DOHH2 (cell line): ENCODE measurements around the gene RABEP1.
A peak's percentile ranks its signal among the peaks of the same experiment; 100 is the strongest.

Experiments used
- H3F3A ChIP-seq: fragments of 200-600 bp; sonication (generic), shearing (Covaris generic); 2 replicates; pipeline ENCODE4 v1.6.0; 2016; ENCODE audit warnings: antibody characterized with exemption, mild to moderate bottlenecking; ENCODE audit not compliant: control insufficient read depth, insufficient read depth
- H3K27ac ChIP-seq: fragments of 200-600 bp; sonication (generic); 2 replicates; pipeline ENCODE4 v1.5.1; 2014; ENCODE audit warnings: low read depth, mild to moderate bottlenecking, low read length, moderate library complexity
- H3K27me3 ChIP-seq: fragments of 200-600 bp; sonication (generic); 2 replicates; pipeline ENCODE4 v1.6.1; 2014; ENCODE audit warnings: mild to moderate bottlenecking, low read length, mixed read lengths; ENCODE audit not compliant: control insufficient read depth
- H3K36me3 ChIP-seq: fragments of 200-600 bp; sonication (generic); 2 replicates; pipeline ENCODE4 v1.6.1; 2014; ENCODE audit warnings: mild to moderate bottlenecking, low read length, moderate library complexity, mixed read lengths; ENCODE audit not compliant: control insufficient read depth
- H3K4me1 ChIP-seq: fragments of 200-600 bp; sonication (generic); 2 replicates; pipeline ENCODE4 v1.6.1; 2014; ENCODE audit warnings: mild to moderate bottlenecking, low read length, mixed read lengths; ENCODE audit not compliant: control insufficient read depth
- H3K4me2 ChIP-seq: fragments of 200-600 bp; sonication (generic); 2 replicates; pipeline ENCODE4 v1.6.0; 2014; ENCODE audit warnings: mild to moderate bottlenecking, low read length, moderate library complexity
- H3K4me3 ChIP-seq: fragments of 200-600 bp; sonication (generic); 2 replicates; pipeline ENCODE4 v1.5.1; 2014; ENCODE audit warnings: mild to moderate bottlenecking, low read length, mixed read lengths
- H3K79me2 ChIP-seq: fragments of 200-600 bp; sonication (generic); 2 replicates; pipeline ENCODE4 v1.6.1; 2014; ENCODE audit warnings: mild to moderate bottlenecking, low read length, mixed read lengths; ENCODE audit not compliant: control insufficient read depth
- H3K9me2 ChIP-seq: fragments of 200-600 bp; sonication (generic); replicated peaks from 2 replicates; pipeline ENCODE4 v1.6.1; 2014; ENCODE audit warnings: mild to moderate bottlenecking, low read length, mixed read lengths; ENCODE audit not compliant: control insufficient read depth
- H3K9me3 ChIP-seq: fragments of 200-600 bp; sonication (generic); 2 replicates; pipeline ENCODE4 v1.6.1; 2014; ENCODE audit warnings: antibody characterized with exemption, low read length, mixed read lengths; ENCODE audit not compliant: control insufficient read depth, insufficient read depth
- H4K20me1 ChIP-seq: fragments of 200-600 bp; sonication (generic); 2 replicates; pipeline ENCODE4 v1.6.0; 2014; ENCODE audit warnings: low read depth, mild to moderate bottlenecking, antibody characterized with exemption, low read length, moderate library complexity; ENCODE audit not compliant: control insufficient read depth, insufficient read depth
- CTCF ChIP-seq: fragments of 200-600 bp; sonication (generic); IDR thresholded peaks from one replicate; pipeline ENCODE4 v1.5.1; 2014; ENCODE audit warnings: antibody characterized with exemption, mild to moderate bottlenecking, low read depth, low read length; ENCODE audit not compliant: poor library complexity, severe bottlenecking
- EZH2phosphoT487 ChIP-seq: fragments of 200-600 bp; sonication (generic); IDR thresholded peaks from 2 replicates; pipeline ENCODE4 v1.6.1; 2017; ENCODE audit warnings: borderline replicate concordance, mild to moderate bottlenecking, antibody characterized with exemption, low read length, moderate library complexity, mixed read lengths

The RABEP1 gene

GRCh38 chr17:5272322-5272721, 9.8 kb upstream of the RABEP1 start:
- Histone ChIP-seq H3K79me2 (no peaks in the 10 kb centered on the region), H3K27ac (no peak overlapping the region), H3K36me3 (no peaks in the 10 kb centered on the region), H3K27me3 (peaks cover 3% of the 10 kb centered on the region; the same call in 1 of the 2 replicates), H3K9me2 (no peaks in the 10 kb centered on the region), H3F3A (no peaks in the 10 kb centered on the region; the same call in 1 of the 2 replicates), H3K4me3 (no peak overlapping the region), H3K4me1 (no peaks in the 10 kb centered on the region), H3K4me2 (no peak overlapping the region), H3K9me3 (no peaks in the 10 kb centered on the region), H4K20me1 (no peaks in the 10 kb centered on the region)
- TF ChIP-seq CTCF: no peak
- TF ChIP-seq EZH2phosphoT487: no peak

GRCh38 chr17:5282642-5283217, 646 bp downstream of the RABEP1 start:
- no peak for TF ChIP-seq CTCF
- no peak for TF ChIP-seq EZH2phosphoT487
- Histone ChIP-seq H3K9me2 (no peaks in the 10 kb centered on the region), H3K4me1 (peaks cover 45% of the 10 kb centered on the region), H3K36me3 (peaks cover 33% of the 10 kb centered on the region), H3K27me3 (no peaks in the 10 kb centered on the region), H3K27ac (peak overlapping the region; percentile 19; the same call in 1 of the 2 replicates), H3K4me2 (peak overlapping the region; percentile 92), H3K4me3 (peak overlapping the region; percentile 88), H4K20me1 (peaks cover 14% of the 10 kb centered on the region), H3F3A (peaks cover 8% of the 10 kb centered on the region), H3K79me2 (peaks cover 55% of the 10 kb centered on the region), H3K9me3 (no peaks in the 10 kb centered on the region)

- TF ChIP-seq EZH2phosphoT487: no peak
- TF ChIP-seq CTCF: no peak
Measured at GRCh38 chr17:5283571-5284315, 1.7 kb downstream of the RABEP1 start.

More at GRCh38 chr17:5283571-5284315, 1.7 kb downstream of the RABEP1 start:
- Histone ChIP-seq H3F3A (peaks cover 8% of the 10 kb centered on the region), H3K27me3 (no peaks in the 10 kb centered on the region), H3K9me3 (no peaks in the 10 kb centered on the region), H3K9me2 (no peaks in the 10 kb centered on the region), H3K4me3 (peak overlapping the region; percentile 88), H3K4me1 (peaks cover 51% of the 10 kb centered on the region), H3K4me2 (peak overlapping the region; percentile 92), H3K27ac (peak overlapping the region; percentile 3; the same call in 1 of the 2 replicates), H4K20me1 (peaks cover 14% of the 10 kb centered on the region), H3K79me2 (peaks cover 65% of the 10 kb centered on the region), H3K36me3 (peaks cover 33% of the 10 kb centered on the region)
